ENCODE results near the gene HK1. TPM values are rescaled to one million over a fixed set of nuclear protein-coding genes. Genes with fewer than 3 reads are reported as not detected.
"Not testable (repeated sequence)": the region's sequence is repeated elsewhere in the genome, so short reads cannot be mapped to it uniquely, and the experiment has no call there.

Gene HK1
- polyA plus RNA-seq, 1 donor: 35.4 TPM

DNA sequence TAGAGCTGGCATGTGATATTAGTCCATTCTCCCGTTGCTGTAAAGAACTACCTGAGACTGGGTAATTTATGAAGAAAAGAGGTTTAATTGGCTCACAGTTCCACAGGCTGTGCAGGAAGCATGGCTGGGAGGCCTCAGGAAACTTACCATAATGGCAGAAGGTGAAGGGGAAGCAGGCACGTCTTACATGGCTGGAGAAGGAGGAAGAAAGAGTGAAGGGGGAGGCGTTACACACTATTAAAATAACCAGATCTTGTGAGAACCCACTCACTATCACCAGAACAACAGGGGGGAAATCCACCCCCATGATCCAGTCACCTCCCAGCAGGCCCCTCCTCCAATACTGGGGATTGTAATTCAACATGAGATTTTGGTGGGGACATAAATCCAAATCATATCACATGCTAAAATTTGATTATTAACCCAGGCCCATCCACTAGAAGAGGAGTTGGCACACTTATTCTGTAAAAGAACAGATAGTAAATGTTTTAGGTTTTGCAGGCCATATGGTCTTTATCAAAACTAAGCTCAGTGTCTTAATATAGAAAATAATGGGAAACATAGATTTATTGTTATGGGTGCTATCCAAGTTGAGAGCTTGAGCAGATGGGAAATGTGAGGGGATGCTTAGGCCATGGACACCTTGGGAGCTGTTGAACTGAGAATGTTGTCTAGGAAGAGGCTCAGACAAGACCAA is 18.6 kb upstream of the HK1 start:
- no peak for DNase-seq

DNA sequence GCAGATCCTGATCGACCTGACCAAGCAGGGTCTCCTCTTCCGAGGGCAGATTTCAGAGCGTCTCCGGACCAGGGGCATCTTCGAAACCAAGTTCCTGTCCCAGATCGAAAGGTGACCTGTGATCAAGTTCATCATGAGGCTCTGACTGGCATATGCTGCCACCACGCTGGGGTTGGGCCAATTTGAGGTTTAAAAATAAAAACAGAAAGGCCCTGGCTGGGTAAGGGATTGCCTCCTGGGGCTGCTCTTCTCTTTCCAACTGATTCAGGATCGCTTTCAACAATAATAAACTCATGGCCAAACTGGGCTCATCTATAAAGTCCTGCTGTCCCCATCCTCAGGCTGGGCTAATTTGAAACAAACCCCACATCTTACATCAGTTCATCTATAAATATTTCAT is 17.1 kb upstream of the HK1 start:
- no peak for DNase-seq

DNA sequence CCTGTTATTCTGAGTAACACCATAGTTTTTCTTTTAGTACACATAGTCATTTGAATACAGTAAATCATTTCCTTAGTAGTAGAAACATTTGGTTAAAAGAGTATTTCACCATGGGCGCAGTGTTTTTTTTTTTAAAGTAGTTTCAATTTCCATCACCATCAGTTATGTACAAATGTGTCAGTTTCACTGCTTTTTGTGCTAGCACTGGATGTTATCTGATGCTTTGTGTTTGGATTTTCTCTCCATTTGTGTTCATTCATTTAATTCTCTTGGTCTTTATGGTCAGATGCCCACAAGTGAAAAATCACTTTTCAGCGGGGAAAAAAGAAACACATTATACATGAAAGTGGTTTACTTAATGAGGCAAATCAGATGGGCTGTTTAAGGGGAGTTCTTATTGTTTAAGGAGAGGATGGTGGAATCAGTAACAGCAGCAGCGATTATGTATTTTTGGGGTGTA is 16.0 kb upstream of the HK1 start:
- no peak for DNase-seq

DNA sequence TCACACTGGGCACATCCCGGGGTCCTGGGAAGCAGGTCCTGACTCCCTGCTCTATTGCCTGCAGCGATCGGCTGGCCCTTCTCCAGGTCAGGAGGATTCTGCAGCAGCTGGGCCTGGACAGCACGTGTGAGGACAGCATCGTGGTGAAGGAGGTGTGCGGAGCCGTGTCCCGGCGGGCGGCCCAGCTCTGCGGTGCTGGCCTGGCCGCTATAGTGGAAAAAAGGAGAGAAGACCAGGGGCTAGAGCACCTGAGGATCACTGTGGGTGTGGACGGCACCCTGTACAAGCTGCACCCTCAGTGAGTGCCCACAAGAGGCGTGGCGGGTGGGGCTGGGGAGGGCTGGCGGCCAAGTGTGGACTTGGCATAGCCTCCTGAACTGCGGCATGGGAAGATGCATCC is 12.8 kb upstream of the HK1 start:
- no peak for DNase-seq

DNA sequence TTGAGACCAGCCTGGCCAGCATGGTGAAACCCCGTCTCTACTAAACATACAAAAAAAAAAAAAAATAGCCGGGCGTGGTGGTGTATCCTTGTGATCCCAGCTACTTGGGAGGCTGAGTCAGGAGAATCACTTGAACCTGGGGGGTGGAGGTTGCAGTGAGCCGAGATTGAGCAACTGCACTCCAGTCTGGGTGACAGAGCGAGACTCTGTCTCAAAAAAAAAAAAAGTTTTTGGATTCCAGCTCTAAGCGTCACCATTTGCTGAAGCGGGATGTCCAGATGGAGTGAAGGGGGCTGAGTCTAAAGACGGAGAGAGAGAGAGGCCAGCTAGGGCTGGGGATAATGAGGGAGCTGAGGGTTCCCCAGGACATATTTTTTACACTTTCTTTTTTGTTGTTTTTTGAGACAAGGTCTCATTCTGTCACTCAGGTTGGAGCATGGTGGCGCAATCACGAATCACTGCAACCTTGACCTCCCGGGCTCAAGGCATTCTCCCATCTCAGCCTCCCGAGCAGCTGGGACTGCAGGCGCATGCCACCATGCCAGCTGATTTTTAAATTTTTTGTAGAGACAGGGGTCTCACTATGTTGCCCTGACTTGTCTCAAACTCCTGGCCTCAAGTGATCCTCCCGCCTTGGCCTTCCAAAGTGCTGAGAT is 9.4 kb upstream of the HK1 start:
- DNase-seq: no peak

DNA sequence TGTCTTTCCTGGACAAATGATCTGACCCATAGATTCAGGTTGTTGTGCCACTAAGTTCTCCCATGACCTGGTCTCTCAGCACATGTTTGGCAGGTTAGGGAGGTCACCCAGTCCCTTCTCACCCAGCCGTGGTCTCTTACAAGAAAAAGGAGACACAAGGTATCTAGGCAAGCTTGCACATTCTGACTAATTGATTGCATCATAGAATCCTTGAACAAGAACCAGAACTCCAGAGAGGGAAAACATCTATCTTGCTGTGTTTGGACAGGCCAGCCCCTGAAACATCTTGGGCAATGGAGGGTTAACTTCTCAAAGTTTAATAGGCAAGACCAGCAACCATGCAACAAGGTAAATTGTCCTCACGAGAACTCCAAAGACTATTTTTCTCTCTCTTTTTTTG is 8.5 kb upstream of the HK1 start:
- DNase-seq: no peak

DNA sequence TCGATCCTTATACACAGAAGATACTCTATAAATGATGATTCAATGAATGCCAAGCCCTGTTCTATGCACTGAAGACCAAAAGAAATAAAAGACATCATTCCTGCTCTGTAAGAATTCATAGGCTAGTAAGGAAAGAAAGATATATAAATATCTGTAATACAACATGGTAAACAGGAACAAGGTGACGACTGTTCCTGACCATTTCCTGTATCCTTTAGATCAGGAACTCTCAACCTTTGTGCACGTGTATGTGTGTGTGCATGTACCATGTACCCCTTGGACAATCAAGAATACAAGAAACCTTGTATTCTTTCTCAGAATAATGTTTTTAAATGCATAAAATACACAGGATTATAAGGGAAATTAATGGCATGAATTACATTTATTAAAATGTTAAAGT is 7.3 kb upstream of the HK1 start:
- no peak for DNase-seq

DNA sequence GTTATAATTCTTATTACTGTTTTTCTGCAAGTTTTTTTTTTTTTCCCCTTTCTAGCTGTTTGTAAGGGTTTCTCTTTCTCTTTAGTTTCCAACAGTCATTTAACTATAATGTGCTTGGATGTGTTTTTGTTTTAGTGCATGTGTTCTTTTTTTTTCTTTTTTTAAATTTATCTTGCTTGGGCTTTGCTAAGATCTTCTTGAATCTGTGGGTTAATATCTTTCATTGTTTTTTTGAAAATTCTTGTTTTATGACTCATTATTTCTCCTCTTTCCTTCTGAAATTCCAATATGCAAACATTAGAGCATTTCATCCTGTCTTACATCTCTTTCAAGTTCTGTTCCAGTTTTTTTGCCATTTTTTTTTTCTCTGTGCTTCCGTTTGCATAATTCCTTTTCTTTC is 5.7 kb upstream of the HK1 start:
- DNase-seq: no peak

DNA sequence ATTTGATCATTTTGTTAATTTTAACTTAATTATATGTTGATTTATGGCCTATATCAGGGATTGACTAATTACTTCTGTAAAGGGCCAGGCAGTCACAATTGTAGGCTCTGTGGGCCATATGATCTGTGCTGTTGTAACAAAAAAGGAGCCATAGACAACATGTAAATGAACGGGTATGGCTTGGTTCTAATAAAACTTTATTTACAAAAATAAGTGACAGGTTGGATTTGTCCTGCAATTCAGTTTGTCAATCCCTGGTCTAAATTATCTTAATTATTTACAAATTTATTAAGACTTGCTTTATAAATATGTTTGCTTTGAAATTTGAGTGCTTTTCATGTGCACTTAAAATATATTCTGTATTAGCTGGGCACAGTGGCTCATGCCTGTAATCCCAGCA is 2.9 kb upstream of the HK1 start:
- DNase-seq: no peak

DNA sequence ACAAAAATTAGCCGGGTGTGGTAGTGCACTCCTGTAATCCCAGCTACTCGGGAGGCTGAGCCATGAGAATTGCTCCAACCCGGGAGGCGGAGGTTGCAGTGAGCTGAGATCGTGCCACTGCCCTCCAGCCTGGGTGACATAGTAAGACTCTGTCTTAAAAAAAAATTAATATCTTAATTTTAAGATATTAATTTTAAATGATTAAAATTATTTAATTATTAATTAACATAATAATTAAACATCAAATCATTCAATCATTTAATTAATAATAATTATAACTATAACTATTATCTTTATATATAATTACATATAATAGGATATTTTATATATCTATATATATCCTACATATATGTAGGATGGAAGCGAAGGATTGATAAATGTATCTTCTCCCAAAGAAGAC is 1.8 kb upstream of the HK1 start:
- DNase-seq: no peak

DNA sequence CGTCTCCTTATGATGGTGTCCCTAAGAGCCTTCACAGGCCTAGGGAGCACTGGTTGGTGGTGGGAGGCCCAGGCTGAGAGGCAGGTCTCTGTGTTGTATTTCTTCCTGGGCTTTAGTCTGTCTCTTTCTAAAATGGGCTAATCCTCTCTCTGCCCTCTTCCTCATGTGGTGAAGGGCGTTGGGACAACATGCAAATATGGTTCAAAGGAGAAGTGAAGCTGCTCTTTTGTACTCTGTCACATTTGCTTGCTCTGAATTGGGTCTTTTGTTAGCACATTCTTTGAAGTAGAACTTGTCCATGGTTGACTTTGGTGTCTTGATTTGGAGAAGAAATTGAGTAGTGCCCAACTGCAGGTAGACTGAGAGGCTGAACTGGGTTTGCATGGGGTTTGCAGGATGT is 814 bp downstream of the HK1 start:
- no peak for DNase-seq

DNA sequence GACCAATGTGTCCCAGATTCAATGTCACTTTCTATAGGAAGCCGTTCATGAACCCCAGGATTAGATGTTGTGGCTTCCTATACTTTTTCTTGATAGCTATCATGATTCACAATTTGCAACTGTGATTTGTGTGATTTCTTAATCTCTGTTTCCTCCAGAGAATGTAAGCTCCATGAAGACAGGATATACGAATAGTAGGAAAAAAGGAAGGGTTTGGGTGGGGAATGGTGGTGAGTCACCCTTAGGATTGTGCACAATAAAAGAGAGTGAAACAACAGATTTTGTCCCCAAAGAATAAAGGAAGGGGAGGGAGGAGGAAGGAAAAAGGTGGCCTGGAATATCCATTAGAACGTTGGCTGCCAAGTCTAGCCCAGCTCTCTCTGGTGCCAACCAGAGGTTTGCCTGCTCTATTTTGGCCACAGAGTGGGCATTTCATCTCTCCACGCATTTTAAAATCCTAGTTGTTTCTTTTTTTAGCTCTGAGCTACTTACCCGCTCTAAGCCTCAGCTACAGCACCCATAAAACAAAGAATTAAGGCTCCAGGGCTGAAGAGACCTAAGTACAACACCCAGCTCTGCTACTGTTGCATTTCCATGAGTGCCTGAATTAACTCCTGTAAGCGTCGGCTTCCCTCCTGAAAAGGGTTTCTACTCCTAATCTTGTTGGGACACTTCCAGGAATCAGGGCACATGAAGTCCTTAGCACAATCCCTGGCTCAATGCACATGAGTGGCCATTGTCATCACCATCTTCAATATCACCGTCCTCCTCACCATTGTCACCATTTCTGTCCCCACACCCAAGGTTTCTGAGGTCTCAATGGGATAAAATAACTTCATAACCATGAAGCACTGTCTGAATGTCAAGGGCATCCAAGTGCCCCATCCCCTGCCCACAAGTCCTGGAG is 3.5 kb downstream of the HK1 start:
- no peak for DNase-seq

DNA sequence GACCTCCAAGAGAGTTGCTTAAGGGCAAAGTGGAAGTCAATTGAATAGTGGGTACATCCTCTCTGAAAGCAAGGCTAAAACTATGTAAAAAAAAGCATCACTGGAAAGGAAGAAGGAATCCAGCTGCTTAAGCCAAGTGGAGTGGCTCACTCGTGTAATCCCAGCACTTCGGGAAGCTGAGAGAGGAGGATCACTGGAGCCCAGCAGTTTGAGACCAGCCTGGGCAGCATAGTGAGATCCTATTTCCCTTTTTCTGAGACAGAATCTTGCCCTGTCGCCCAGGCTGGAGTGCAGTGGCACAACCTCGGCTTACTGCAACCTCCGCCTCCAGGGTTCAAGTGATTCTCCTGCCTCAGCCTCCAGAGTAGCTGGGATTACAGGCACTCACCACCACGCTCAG is 6.1 kb downstream of the HK1 start:
- not testable (repeated sequence) for DNase-seq

DNA sequence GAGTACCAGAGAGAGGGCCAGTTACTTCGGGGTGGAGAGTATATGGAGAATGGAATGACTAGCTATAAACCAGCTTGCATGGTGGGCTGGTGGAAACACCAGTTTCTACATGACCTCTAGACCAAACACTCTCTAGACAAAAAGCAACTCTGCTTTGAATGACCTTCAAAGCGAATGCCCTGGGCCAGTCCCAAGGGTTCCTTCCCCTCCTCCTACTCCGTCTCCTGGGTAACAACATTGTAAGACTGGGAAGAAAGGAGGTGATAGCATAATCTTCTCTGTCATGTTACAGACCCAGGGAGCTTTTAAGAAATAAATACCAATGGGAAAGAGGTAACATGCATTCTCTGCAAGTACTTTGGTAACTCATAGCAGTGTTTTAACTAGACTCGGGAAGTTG is 7.4 kb downstream of the HK1 start:
- no peak for DNase-seq

DNA sequence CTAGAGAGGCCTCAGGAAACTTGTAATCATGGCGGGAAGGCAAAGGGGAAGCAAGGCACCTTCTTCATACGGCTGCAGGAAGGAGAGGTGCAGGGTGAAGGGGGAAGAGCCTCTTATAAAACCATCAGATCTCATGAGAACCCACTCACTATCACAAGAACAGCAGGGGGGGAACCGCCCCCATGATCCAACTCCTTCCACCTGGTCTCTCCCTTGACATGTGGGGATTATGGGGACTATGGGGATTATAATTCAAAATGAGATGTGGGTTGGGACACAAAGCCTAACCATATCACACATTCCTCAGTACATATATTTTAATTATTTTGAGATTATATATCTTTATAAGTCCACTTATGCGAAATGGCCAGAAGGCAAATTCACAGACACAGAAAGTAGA is 8.9 kb downstream of the HK1 start:
- no peak for DNase-seq

DNA sequence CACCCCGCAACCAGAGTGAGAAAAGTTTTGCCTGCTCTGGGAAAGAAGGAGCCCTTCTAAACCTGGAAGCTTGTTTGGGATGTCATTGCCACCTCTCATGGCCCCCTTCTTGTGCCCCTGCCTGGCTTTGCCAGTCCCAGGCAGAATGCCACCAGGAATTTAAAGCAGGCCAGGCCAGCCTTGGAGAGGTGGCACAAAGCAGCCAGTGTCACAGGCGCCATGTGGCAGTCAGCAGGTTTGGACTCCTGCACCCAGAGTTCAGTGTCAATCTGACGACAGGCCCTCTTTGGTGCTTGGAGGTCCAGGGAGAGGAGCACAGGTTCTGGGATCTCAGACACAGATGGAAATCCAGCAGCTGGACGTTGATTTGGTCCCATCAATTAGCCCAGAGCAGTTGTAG is 12.7 kb downstream of the HK1 start:
- no peak for DNase-seq

DNA sequence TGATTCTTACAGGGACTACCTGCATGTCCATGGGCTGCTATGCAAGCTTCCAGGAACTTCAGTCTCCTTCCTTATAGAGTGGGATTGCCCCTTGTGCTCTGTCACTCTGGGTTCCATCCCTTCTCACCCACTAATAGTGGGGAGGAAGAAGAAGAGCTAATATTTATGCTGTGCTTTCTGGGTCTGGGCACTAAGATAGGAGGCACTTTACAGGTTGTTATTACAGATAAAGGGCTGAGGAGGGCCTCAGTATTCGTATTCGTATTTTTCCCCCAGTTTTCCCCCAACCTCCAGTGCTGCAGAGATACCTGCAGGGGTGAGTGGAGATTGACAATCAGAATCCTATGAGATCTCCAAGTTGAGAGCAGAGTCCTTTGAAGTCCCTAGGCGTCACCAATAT is 14.2 kb downstream of the HK1 start:
- DNase-seq: no peak

DNA sequence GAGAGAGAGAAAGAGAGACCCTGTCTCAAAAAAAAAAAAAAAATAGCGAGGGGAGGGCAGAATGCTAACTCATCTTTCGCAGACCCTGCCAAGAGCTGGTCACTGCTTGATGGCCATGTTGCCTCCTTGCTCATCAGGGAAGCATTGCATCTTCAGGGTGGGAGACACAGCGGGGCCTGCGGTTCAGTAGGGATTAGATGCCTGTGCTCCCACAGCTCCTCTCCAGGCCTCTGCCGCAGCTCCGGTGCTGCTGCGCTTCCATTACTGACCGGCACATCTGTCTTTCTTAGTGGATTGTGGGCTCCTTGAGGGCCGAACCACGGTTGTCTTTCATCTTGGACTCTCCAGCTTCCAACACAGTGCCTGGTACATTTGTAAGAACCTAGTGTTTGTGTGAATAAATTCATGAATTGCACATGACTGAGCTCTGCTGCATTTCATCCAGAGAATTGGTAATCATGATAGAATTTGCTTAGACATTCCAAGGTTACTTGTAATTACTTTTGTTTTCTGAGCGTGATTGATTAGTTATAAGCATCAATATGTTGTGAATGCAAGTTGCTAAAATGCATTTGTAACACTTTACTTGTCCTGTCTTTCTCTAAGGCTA is 16.8 kb downstream of the HK1 start:
- DNase-seq: no peak

DNA sequence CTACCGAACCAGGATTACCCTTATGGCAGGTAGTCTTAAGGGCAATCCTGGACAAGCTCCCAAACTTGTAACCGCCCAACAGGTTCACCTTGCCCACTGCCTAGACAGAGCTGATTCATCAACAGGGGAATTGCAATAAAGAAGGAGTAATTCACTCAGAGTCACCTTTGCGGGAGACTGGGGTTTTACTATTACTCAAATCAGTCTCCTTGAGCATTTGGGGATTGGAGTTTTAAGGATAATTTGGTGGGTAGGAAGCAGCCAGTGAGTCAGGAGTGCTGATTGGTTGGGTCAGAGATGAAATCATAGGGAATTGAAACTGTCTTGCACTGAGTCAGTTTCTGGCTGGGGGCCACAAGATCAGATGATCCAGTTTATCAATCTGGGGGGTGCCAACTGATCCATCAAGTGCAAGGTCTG is 25.3 kb downstream of the HK1 start:
- no peak for DNase-seq

DNA sequence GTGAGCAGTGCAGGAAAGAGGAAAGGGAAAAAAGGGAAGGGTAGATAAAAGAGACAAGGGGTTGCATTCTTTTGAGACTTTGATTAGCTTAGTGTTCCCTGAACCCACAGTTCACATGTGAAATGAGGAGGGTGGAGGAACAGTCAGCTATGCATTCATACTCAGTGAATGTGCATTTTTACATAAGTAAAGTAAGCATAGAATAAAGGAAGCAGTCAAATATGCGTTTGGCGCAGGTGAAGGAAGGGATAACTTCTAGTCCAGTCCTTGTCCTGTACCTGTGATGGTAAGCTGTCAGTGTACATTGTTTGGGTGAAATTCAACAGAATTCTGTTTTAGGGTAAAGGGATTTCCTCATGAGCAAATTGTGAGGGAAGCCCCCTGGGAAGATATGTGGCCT is 28.1 kb downstream of the HK1 start:
- DNase-seq: no peak

DNA sequence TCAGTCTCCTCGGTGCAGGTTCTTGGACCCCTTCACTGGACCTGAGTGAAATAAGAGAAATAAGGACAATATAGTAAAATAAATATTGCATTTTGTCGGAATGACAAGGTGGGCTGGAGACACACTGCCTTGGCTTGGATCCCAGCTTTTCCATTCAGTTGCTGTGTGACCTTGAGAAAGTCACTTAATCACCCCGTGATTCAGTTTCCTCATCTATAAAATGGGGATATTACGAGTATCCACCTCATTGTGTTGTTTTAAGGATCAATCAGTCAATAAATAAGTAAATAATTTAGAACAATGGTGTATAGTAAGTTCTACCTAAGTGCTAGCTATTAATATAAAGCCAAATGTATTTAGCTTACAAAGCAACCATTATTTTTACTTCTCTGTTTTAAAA is 29.1 kb downstream of the HK1 start:
- no peak for DNase-seq

DNA sequence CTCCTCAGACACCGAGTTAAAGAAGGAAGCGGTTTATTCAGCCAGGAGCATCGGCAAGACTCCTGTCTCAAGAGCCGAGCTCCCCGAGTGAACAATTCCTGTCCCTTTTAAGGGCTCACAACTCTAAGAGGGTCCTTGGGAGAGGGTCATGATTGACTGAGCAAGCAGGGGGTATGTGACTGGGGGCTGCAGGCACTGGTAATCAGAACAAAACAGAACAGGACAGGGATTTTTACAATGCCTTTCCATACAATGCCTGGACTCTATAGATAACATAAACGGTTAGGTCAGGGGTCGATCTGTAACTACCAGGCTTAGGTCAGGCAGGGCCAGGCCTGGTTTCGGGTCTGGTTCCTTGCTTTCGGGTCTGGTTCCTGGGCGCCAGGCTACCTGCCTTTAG is 30.0 kb downstream of the HK1 start:
- not testable (repeated sequence) for DNase-seq

DNA sequence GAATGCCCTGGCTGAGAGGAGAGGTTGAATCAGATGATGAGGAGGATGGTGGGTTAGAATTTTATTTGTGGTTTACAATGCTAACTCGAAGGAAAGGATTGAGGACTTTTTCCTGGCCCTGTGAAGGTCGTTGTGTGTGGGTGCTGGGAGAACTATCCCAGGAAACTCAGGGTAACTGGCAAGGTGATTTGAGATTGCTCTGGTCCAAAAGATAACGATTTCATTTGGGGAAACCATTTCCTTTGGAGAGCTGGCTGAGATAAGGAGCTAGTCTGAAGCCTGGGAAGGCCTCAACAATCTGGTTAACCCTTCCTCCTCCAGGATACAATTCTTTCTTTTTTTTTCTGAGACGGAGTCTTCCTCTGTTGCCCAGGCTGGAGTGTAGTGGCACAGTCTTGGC is 33.0 kb downstream of the HK1 start:
- no peak for DNase-seq
